ENCODE data around the gene TFDP1.

The TFDP1 gene

DNA sequence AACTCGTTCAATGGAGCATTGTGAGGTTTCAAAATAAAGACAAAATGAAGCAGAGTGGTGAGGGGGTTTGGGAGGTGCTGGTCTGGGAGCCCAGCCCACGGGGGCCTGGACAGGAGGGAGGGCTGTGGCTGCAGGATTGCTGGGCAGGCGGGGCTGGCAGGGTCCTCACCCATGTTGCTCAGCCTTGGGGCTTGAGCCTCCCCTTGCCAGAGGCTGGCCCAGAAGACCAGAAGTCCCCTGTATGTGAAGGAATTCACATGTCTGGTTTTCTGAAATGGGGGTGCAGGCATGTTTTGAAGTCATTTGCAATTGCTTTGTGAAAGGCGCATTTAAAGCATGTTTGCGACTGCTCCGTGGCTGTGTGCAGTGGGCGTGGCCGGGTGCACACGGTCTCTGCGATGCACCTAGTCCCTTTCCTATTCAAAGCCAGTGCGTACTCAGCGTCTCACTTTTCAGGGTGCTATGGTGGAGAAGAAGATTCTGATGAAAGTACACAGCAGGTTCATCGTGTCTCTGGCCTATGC lies 84.7 kb downstream of the TFDP1 start:
- DNase-seq = no peak

GRCh38 chr13:113669755-113670341 lies 85.3 kb downstream of the TFDP1 start:
- DNase-seq = no peak

GRCh38 chr13:113670541-113670940 lies 86.0 kb downstream of the TFDP1 start:
- no peak for DNase-seq

- no peak for DNase-seq
These were observed 86.8 kb downstream of the TFDP1 start for GRCh38 chr13:113671066-113672001.

- DNase-seq = no peak
These were observed 87.6 kb downstream of the TFDP1 start for GRCh38 chr13:113672002-113672651.
